Esophagus muscularis mucosa (tissue), 4 donors: ENCODE measurements around the gene MEF2C. TPM values are rescaled to one million over a fixed set of nuclear protein-coding genes. Genes with fewer than 3 reads are reported as not detected.

Experiments used
- DNase-seq: peaks from one replicate; pipeline ENCODE4 v3.0.0-alpha.2; 2017; ENCODE audit errors: extremely low spot score
- H3K27ac ChIP-seq, 4 donors: fragments of 200-600 bp; sonication (generic); replicated peaks in 1 of 4; 1 replicate in 3 of 4; 2 replicates in 1 of 4; pipeline ENCODE4 v1.5.1; 2016 to 2019; ENCODE audit warnings: mild to moderate bottlenecking in 1 of 4
- H3K27me3 ChIP-seq, 4 donors: fragments of 200-600 bp; sonication (generic); one replicate each; pipeline versions ENCODE4 v1.5.1 to v1.6.0; 2016 to 2019
- H3K36me3 ChIP-seq, 4 donors: fragments of 200-600 bp; sonication (generic); one replicate each; pipeline ENCODE4 v1.5.1; 2016 to 2019
- H3K4me1 ChIP-seq, 4 donors: fragments of 200-600 bp; sonication (generic); one replicate each; pipeline ENCODE4 v1.5.1; 2016 to 2019
- H3K4me3 ChIP-seq, 4 donors: fragments of 200-600 bp; sonication (generic); 1 replicate in 2 of 4; 2 replicates in 2 of 4; pipeline ENCODE4 v1.5.1; 2016 to 2019; ENCODE audit warnings: mild to moderate bottlenecking in 4 of 4, moderate library complexity in 1 of 4
- H3K9me3 ChIP-seq, 4 donors: fragments of 200-600 bp; sonication (generic); 1 replicate in 3 of 4; 2 replicates in 1 of 4; pipeline ENCODE4 v1.5.1; 2016 to 2019
- EP300 ChIP-seq: sonication (generic); formaldehyde crosslinking; IDR thresholded peaks from one replicate; pipeline ENCODE4 v1.6.1; 2017; ENCODE audit warnings: antibody characterized with exemption
- POLR2A ChIP-seq: fragments of 450-650 bp; IDR thresholded peaks from one replicate; pipeline ENCODE4 v1.6.1; 2017; ENCODE audit warnings: antibody characterized with exemption, moderate library complexity, mild to moderate bottlenecking, low read depth
- POLR2AphosphoS5 ChIP-seq, 2 donors: sonication (generic); formaldehyde crosslinking; IDR thresholded peaks; one replicate each; pipeline ENCODE4 v1.6.1; 2017; ENCODE audit warnings: antibody characterized with exemption in 2 of 2
- WGBS: methylation state at CpG from one replicate; pipeline ENCODE4 v1.1.5; 2018; 5-methylcytosine and 5-hydroxymethylcytosine counted together
- intact Hi-C: fragments of 100-400 bp; cut with DNase I; formaldehyde crosslinking; loops from one replicate; pipeline ENCODE4 v1.15.1; 2023
- total RNA-seq, 4 donors: library from RNA; depleted of rRNA; stranded (reverse); fragments of >200 nt; gene quantifications; one replicate each; pipeline versions ENCODE4 v1.1.0 to v1.2.1, GENCODE V29; 2016
- TF ChIP-seq, protein P1 (sequence below), 3 experiments: fragments of 200-600 bp in 2 of 3; fragments of 450-650 bp in 1 of 3; sonication (generic) in 2 of 3; IDR thresholded peaks; one replicate each; pipeline ENCODE4 v1.5.1; 2017 to 2019; ENCODE audit warnings: antibody characterized with exemption in 3 of 3, mild to moderate bottlenecking in 2 of 3, moderate library complexity in 1 of 3

MEF2C gene
- total RNA-seq, 4 donors from 2014 or later, result 20.8 to 34.3 (median 29.0) TPM

DNA sequence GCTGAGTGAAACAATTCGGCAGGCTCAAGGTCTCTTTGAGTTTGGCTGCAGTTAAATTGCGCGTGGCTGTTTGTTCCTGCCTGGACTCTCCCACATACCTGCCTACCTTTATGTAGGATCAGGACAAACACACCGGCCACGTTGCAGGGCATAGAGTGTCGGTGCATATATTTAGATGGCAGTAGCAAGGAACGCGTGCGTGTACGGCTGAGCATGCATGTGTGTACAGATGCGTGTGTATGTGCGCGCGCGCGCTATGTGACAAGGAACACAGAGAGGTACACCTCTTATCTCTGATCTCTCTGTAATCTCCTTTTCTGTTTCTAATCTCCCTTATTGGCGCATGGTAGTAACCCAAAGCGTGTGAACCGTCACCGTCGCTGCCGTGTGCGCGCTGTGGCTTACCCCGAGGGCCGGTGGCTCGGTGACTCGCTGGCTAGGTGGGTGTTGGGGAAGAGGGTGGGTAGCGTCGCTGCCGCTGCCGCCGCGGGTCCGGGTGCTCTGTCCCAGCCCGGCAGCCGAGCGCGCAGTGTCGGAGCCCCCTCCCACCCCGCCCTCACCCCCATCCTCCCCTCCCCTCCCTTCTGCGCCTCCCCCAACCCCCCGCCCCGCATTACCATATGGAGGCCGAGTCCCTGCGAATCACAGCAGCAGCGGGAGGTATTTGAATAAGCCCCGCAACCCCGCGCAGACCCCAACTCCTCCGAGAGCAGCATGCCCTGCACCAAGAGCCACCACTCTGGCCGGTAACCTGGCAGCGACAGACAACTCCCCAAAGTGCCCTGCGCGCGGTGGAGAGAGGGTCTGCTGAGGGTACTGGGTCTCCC, 204.8 kb downstream of the MEF2C start:
- 16% methylated on average over 23 of the region's 56 CpGs for WGBS
- H3K27ac ChIP-seq, result no peak overlapping the region
- H3K27me3 ChIP-seq, result peaks cover 7 to 100% (median 89%) of the 10 kb centered on the region in 4 donors
- H3K4me1 ChIP-seq, result peaks cover 35 to 44% (median 40%) of the 10 kb centered on the region in 4 donors
- H3K36me3 ChIP-seq, result no peaks in the 10 kb centered on the region
- no peak for TF ChIP-seq POLR2A
- TF ChIP-seq, protein P1, sequence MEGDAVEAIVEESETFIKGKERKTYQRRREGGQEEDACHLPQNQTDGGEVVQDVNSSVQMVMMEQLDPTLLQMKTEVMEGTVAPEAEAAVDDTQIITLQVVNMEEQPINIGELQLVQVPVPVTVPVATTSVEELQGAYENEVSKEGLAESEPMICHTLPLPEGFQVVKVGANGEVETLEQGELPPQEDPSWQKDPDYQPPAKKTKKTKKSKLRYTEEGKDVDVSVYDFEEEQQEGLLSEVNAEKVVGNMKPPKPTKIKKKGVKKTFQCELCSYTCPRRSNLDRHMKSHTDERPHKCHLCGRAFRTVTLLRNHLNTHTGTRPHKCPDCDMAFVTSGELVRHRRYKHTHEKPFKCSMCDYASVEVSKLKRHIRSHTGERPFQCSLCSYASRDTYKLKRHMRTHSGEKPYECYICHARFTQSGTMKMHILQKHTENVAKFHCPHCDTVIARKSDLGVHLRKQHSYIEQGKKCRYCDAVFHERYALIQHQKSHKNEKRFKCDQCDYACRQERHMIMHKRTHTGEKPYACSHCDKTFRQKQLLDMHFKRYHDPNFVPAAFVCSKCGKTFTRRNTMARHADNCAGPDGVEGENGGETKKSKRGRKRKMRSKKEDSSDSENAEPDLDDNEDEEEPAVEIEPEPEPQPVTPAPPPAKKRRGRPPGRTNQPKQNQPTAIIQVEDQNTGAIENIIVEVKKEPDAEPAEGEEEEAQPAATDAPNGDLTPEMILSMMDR (IDR thresholded peaks at IDR 0.05), result no peak
- TF ChIP-seq EP300, result no peak
- TF ChIP-seq POLR2AphosphoS5 (IDR thresholded peaks at IDR 0.05), result no peak
- H3K9me3 ChIP-seq, result no peaks in the 10 kb centered on the region
- intact Hi-C loops, result loop anchor here (5.0 kb wide), 1 partner anchor 536 kb away; no protein-coding TSS in a partner anchor
- no peak overlapping the region for H3K4me3 ChIP-seq
- no peak for DNase-seq

DNA sequence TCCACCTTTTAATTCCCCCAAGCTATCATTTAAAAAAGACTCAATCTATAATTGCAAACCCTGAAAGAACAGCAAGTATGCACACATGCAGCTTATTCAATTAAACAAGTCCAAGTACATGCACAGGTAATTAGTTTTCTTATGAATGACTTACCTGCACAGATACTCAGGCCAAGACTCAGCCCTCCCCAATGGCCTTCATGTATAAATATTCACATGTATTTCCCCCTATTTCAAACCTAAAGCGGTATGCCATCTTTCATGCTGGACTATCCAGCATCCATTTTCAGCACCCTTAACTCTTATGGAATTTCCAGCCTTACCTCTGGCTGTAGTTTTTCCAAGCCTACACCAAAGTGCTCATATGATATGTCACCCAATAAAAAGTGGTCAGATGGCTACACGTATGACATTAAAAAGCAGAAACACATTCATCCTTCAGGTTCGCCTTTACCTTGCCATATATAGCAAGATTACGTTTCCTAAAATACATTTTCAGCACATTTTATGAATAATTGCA, 205.5 kb downstream of the MEF2C start:
- peaks cover 11 to 100% (median 89%) of the 10 kb centered on the region in 4 donors for H3K27me3 ChIP-seq
- intact Hi-C loops, result loop anchor here (5.0 kb wide), 1 partner anchor 535 kb away; no protein-coding TSS in a partner anchor
- no peak for DNase-seq
- H3K9me3 ChIP-seq, result no peaks in the 10 kb centered on the region
- H3K4me3 ChIP-seq, result no peak overlapping the region
- TF ChIP-seq EP300, result no peak
- TF ChIP-seq POLR2A, result no peak
- TF ChIP-seq POLR2AphosphoS5 (IDR thresholded peaks at IDR 0.05), result no peak
- TF ChIP-seq, protein P1 (IDR thresholded peaks at IDR 0.05), result no peak
- H3K27ac ChIP-seq, result no peak overlapping the region
- H3K4me1 ChIP-seq, result peaks cover 35 to 51% (median 40%) of the 10 kb centered on the region in 4 donors
- 20% methylated on average over 4 of the region's 4 CpGs for WGBS
- no peaks in the 10 kb centered on the region for H3K36me3 ChIP-seq

DNA sequence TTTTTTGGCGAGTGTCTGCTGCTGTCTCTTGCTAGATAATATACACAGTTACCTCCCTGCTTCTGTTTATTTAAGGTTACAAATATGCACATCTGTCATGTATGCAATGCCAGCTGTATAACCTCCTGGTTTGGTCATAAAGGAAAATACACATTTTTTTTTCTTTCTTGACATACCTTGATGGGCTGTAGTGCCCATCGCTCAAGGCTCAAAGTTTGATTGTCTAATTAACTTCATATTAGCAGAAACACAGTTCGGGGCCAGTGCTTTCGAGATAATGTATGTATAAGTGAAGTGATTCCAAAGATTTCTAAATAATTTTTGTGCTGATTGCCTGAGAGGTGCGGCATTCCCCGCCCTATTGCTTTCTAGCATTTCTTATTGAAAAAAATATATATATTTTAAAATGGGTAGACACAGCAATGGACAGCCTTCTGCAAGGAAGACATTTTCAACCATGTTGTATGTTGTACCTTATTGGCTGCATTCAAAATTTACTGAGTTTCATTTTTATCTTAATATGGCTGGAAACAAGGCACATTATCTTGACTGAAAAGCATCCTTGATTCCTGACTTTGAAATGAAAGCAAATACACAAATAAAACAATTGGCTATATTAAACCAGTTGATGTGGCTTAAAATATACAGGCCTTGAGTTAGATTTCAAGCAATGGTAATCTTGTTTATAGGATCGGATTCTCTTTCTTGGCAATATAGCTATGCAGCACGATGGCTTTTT, 206.2 kb downstream of the MEF2C start:
- Histone ChIP-seq H3K4me1 (peaks cover 35 to 51% (median 40%) of the 10 kb centered on the region in 4 donors), H3K27ac (no peak overlapping the region), H3K4me3 (no peak overlapping the region), H3K9me3 (no peaks in the 10 kb centered on the region), H3K36me3 (no peaks in the 10 kb centered on the region), H3K27me3 (peaks cover 11 to 100% (median 91%) of the 10 kb centered on the region in 4 donors)
- WGBS, result 35% methylated on average over 8 of the region's 8 CpGs
- no peak for DNase-seq
- intact Hi-C loops, result loop anchor here (5.0 kb wide), 1 partner anchor 535 kb away; no protein-coding TSS in a partner anchor
- TF ChIP-seq, protein P1 (IDR thresholded peaks at IDR 0.05), result no peak
- TF ChIP-seq POLR2AphosphoS5 (IDR thresholded peaks at IDR 0.05), result no peak
- no peak for TF ChIP-seq EP300
- no peak for TF ChIP-seq POLR2A

DNA sequence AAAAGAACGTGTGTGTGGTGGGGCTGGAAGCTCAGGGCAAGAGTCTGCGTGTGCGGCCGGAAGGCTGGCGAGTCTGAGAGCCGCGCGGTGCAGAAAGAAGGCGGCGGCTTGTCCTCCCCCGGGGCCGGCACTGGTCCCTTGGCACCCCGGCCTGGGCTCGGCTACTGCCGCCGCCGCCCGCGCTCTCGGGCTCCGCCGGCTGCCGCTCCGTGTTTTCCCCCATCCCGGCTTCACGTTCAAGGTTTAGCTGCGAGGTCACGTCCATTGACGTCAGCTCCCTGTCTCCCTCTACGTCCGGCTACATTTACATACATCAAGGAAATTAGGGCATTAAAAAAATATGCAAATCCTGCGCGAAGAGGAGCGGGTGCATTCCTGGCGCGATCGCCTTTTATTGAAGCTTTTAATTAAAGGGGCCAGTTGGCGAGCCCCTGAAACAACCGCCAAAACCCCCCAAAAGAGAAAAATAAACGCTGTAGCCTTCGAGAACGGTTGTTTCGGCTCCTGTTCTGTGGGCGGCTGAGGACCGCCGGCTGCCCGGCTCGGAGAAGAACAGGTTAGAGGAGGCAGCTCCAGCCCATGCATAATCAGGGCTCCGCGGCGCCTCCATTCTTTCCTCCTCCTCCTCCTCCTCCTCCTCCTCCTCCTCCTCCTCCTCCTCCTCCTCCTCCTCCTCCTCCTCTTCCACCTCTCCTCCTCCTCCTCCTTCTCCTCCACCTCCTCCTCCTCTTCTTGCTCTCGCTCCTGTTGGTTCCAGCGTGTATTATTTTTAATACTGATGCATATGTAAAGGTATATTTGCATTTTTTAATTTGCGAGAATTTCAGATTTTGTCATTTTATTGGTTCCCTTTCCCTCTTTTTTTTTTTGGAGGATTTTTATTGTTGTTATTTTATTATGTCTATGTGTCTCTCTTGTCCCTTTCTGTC, 207.0 kb downstream of the MEF2C start:
- Histone ChIP-seq H3K4me3 (peak overlapping the region; percentile 45 to 56 (median 49)), H3K36me3 (no peaks in the 10 kb centered on the region), H3K4me1 (peaks cover 35 to 51% (median 40%) of the 10 kb centered on the region in 4 donors), H3K9me3 (no peaks in the 10 kb centered on the region), H3K27ac (peak overlapping the region in 2 of 4 donors; percentile 26 to 59), H3K27me3 (peaks cover 11 to 100% (median 91%) of the 10 kb centered on the region in 4 donors)
- TF ChIP-seq POLR2A (no peak), POLR2AphosphoS5 (IDR thresholded peaks at IDR 0.05) (no peak), EP300 (no peak)
- TF ChIP-seq, protein P1 (IDR thresholded peaks at IDR 0.05), result no peak
- no peak for DNase-seq
- intact Hi-C loops, result loop anchor here (5.0 kb wide), 1 partner anchor 534 kb away; no protein-coding TSS in a partner anchor
- WGBS, result 4% methylated on average over 49 of the region's 54 CpGs
